H1 (cell line): ENCODE data around the gene FAT3. TPM values are rescaled to one million over a fixed set of nuclear protein-coding genes. Genes with fewer than 3 reads are reported as not detected.
A peak's percentile ranks its signal among the peaks of the same experiment; 100 is the strongest.

Experiments used
- CBX5 ChIP-seq: fragments of 300-800, 300-1000 bp; sonication (generic); IDR thresholded peaks from 2 replicates; pipeline ENCODE4 v1.7.1; 2016; ENCODE audit warnings: antibody characterized with exemption, low read length, low read depth
- CTBP2 ChIP-seq: IDR thresholded peaks from 2 replicates; pipeline ENCODE4 v1.7.0; 2011; ENCODE audit warnings: borderline replicate concordance, mild to moderate bottlenecking, moderate library complexity, mixed read lengths, low read length; ENCODE audit not compliant: insufficient read depth, insufficient read length
- KDM4A ChIP-seq: IDR thresholded peaks from one replicate; pipeline ENCODE4 v1.7.1; 2012; ENCODE audit warnings: low read depth, mild to moderate bottlenecking, moderate library complexity, low read length, inconsistent platforms; ENCODE audit not compliant: severe bottlenecking
- POLR2AphosphoS5 ChIP-seq: IDR thresholded peaks from 2 replicates; pipeline ENCODE4 v1.6.1; 2011; ENCODE audit warnings: low read depth, low read length
- RNF2 ChIP-seq: fragments of 200-900, 300-1000 bp; sonication (generic); IDR thresholded peaks from 2 replicates; pipeline ENCODE4 v1.7.1; 2016; ENCODE audit warnings: borderline replicate concordance, low read depth, mild to moderate bottlenecking, antibody characterized with exemption, low read length; ENCODE audit not compliant: poor library complexity, severe bottlenecking; ENCODE audit errors: missing control alignments
- SRF ChIP-seq: IDR thresholded peaks from 2 replicates; pipeline ENCODE4 v1.6.1; 2011; ENCODE audit warnings: mild to moderate bottlenecking, low read depth, low read length, moderate library complexity
- ZNF274 ChIP-seq: IDR thresholded peaks from 2 replicates; pipeline ENCODE4 v1.7.0; 2012; ENCODE audit warnings: low read length, borderline replicate concordance; ENCODE audit errors: extremely low read depth
- polyA plus RNA-seq, 7 experiments: library from polyadenylated mRNA; depleted of rRNA in 3 of 7; stranded (reverse) in 5 of 7; unstranded in 2 of 7; fragments of >200 nt in 5 of 7; fragments of 200-250 nt in 2 of 7; gene quantifications; 1 replicate in 5 of 7; 2 replicates in 1 of 7; 4 replicates in 1 of 7; pipeline versions ENCODE4 v1.2.1 to v1.2.3, GENCODE V29; 2011 to 2013; ENCODE audit warnings: missing spikeins in 2 of 7, mixed read lengths in 2 of 7
- total RNA-seq: library from RNA; stranded (reverse); fragmentation: NEBNext Ultra II Directional; extraction: Animal tissue kit (Norgen Biotek cat#: 25700); gene quantifications from 2 replicates; pipeline ENCODE4 v1.2.1, GENCODE V29; 2021
- TF ChIP-seq, protein P1 (sequence below): fragments of 300-600 bp; sonication (generic); IDR thresholded peaks from 2 replicates; pipeline ENCODE4 v1.7.1; 2012; ENCODE audit warnings: low read length, moderate library complexity, mild to moderate bottlenecking, inconsistent platforms; ENCODE audit not compliant: insufficient replicate concordance
- TF ChIP-seq, protein P2 (sequence below): IDR thresholded peaks from 2 replicates; pipeline ENCODE4 v1.6.1; 2011; ENCODE audit warnings: low read depth, mild to moderate bottlenecking, low read length; ENCODE audit not compliant: insufficient read depth

Gene FAT3
- total and polyA plus RNA-seq, 2 of the 8 experiments (the other 6 are each of a cell fraction or from before 2014, with no cell fraction given) = 7.2 to 18.4 TPM

DNA sequence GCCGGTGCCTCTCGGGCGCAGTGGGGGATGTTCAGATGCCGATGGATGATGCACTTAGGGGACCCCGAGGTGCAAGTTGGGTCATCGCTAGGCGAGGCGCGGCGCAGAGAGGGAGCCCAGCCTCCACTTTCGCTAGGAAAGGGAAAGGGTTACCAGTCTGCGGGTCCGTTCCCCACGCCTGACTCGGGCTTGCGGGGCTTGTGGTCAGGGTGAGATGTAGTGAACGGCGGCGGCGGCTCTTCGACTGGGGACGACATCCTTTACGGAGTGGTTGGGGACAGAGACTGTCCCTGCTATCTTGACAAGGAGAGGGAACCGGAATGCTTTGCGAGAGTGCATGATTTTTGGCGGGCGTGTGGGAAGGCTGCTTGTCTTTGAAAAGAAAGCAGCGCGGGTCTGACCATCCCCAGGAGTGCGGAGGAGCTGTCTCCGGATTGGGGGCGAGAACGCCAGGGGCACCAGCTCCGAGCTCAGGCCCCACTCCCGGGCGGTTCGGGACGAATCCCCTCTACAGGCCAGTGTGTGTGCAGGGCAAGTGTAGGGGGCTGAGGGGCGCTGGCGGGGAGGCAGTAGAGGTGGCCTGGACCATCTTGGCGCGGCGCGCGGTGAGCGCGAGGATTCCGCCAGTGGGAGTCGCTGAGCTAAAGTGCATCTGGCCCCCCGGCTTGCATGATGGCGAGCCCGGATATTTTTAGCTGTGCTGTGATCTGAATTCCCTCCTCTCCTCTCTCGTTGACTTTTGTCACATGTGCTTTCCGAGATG is 1.1 kb downstream of the FAT3 start (continued):
- TF ChIP-seq, protein P1, sequence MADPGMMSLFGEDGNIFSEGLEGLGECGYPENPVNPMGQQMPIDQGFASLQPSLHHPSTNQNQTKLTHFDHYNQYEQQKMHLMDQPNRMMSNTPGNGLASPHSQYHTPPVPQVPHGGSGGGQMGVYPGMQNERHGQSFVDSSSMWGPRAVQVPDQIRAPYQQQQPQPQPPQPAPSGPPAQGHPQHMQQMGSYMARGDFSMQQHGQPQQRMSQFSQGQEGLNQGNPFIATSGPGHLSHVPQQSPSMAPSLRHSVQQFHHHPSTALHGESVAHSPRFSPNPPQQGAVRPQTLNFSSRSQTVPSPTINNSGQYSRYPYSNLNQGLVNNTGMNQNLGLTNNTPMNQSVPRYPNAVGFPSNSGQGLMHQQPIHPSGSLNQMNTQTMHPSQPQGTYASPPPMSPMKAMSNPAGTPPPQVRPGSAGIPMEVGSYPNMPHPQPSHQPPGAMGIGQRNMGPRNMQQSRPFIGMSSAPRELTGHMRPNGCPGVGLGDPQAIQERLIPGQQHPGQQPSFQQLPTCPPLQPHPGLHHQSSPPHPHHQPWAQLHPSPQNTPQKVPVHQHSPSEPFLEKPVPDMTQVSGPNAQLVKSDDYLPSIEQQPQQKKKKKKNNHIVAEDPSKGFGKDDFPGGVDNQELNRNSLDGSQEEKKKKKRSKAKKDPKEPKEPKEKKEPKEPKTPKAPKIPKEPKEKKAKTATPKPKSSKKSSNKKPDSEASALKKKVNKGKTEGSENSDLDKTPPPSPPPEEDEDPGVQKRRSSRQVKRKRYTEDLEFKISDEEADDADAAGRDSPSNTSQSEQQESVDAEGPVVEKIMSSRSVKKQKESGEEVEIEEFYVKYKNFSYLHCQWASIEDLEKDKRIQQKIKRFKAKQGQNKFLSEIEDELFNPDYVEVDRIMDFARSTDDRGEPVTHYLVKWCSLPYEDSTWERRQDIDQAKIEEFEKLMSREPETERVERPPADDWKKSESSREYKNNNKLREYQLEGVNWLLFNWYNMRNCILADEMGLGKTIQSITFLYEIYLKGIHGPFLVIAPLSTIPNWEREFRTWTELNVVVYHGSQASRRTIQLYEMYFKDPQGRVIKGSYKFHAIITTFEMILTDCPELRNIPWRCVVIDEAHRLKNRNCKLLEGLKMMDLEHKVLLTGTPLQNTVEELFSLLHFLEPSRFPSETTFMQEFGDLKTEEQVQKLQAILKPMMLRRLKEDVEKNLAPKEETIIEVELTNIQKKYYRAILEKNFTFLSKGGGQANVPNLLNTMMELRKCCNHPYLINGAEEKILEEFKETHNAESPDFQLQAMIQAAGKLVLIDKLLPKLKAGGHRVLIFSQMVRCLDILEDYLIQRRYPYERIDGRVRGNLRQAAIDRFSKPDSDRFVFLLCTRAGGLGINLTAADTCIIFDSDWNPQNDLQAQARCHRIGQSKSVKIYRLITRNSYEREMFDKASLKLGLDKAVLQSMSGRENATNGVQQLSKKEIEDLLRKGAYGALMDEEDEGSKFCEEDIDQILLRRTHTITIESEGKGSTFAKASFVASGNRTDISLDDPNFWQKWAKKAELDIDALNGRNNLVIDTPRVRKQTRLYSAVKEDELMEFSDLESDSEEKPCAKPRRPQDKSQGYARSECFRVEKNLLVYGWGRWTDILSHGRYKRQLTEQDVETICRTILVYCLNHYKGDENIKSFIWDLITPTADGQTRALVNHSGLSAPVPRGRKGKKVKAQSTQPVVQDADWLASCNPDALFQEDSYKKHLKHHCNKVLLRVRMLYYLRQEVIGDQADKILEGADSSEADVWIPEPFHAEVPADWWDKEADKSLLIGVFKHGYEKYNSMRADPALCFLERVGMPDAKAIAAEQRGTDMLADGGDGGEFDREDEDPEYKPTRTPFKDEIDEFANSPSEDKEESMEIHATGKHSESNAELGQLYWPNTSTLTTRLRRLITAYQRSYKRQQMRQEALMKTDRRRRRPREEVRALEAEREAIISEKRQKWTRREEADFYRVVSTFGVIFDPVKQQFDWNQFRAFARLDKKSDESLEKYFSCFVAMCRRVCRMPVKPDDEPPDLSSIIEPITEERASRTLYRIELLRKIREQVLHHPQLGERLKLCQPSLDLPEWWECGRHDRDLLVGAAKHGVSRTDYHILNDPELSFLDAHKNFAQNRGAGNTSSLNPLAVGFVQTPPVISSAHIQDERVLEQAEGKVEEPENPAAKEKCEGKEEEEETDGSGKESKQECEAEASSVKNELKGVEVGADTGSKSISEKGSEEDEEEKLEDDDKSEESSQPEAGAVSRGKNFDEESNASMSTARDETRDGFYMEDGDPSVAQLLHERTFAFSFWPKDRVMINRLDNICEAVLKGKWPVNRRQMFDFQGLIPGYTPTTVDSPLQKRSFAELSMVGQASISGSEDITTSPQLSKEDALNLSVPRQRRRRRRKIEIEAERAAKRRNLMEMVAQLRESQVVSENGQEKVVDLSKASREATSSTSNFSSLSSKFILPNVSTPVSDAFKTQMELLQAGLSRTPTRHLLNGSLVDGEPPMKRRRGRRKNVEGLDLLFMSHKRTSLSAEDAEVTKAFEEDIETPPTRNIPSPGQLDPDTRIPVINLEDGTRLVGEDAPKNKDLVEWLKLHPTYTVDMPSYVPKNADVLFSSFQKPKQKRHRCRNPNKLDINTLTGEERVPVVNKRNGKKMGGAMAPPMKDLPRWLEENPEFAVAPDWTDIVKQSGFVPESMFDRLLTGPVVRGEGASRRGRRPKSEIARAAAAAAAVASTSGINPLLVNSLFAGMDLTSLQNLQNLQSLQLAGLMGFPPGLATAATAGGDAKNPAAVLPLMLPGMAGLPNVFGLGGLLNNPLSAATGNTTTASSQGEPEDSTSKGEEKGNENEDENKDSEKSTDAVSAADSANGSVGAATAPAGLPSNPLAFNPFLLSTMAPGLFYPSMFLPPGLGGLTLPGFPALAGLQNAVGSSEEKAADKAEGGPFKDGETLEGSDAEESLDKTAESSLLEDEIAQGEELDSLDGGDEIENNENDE = no peak
- TF ChIP-seq CTBP2 (no peak), CBX5 (no peak), RNF2 (no peak), KDM4A (peak; percentile 94), ZNF274 (no peak), SRF (no peak), POLR2AphosphoS5 (no peak)
- TF ChIP-seq, protein P2, sequence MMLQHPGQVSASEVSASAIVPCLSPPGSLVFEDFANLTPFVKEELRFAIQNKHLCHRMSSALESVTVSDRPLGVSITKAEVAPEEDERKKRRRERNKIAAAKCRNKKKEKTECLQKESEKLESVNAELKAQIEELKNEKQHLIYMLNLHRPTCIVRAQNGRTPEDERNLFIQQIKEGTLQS = no peak
